AG09319 (cell line): ENCODE data around the gene NRP2.

Source experiments
- DNase-seq: peaks from one replicate; pipeline ENCODE4 v3.0.0-alpha.2; 2010; ENCODE audit warnings: low read depth; ENCODE audit errors: extremely low read depth
- TF ChIP-seq, protein P1 (sequence below): IDR thresholded peaks from 2 replicates; pipeline ENCODE4 v1.5.1; 2011; ENCODE audit warnings: low read depth, mild to moderate bottlenecking, inconsistent platforms, low read length, moderate library complexity

NRP2 gene

DNA sequence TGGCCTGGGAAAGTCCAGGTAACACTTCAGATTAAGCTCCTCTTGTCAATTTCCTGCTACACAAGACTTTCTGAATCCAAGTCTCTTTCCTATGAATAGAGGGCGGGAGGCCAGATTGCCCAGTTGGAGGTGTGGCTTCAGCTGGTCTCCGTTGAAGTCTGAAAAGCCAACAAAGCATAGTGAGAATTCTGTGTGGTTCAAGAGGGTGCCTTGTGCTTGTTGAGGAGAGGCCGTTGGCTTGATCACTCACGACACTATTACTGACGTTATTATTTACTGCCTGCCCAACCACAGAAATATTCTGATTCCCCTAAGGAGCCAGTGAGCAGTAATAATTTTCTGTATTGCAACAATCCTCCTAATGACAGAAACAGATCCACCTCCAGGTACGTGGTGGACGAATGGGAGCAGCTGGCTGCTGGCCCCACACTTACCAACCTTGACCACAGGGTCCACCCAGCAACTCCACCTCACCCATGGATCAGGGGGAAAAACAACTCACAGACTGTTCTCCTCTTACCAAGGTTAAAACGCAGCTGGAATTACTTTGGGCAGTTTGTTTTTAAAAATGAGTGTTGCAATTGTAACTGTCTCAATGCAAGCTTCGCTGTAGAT is 21.9 kb downstream of the NRP2 start:
- DNase-seq, result no peak
- TF ChIP-seq, protein P1, sequence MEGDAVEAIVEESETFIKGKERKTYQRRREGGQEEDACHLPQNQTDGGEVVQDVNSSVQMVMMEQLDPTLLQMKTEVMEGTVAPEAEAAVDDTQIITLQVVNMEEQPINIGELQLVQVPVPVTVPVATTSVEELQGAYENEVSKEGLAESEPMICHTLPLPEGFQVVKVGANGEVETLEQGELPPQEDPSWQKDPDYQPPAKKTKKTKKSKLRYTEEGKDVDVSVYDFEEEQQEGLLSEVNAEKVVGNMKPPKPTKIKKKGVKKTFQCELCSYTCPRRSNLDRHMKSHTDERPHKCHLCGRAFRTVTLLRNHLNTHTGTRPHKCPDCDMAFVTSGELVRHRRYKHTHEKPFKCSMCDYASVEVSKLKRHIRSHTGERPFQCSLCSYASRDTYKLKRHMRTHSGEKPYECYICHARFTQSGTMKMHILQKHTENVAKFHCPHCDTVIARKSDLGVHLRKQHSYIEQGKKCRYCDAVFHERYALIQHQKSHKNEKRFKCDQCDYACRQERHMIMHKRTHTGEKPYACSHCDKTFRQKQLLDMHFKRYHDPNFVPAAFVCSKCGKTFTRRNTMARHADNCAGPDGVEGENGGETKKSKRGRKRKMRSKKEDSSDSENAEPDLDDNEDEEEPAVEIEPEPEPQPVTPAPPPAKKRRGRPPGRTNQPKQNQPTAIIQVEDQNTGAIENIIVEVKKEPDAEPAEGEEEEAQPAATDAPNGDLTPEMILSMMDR, result no peak

DNA sequence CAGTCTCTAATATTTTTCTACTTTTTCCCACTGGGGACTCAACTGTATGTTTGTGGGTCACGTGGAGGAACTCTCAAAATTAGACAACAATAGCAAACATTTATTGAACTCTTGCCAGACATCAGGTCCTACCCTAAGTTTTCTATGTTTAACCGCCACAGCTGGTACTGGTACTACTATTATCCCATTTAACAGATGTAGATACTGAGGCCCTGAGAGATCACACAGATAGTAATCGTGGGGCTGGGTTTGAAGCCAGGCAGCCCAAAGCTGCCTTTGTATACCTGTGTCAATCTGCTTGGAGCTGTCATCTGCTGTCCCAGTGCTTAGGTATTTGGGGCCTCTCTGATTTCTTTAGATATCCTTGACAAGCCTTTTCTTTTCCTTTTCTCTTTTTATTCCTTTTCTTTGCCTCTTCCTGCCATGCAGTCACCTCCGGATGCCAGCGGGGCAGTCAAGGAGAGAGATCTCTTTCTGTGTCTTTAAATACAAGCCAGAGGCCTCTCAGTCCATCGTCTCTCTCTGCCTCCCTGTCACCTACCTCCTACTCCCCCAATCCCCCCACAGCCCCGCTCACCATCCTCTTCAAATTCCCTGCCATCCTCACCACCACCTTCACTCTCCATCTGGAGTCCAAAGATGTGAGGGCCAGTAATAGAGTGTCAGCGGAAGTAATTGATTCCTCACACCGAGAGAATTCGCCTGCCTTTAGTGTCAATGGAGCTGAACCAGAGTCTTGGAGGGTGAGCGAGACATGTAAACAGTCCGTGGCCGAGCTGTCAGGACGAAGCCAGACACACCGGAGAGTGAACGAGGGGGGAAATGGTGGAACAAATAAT is 23.4 kb downstream of the NRP2 start:
- no peak for DNase-seq
- TF ChIP-seq, protein P1, result no peak

DNA sequence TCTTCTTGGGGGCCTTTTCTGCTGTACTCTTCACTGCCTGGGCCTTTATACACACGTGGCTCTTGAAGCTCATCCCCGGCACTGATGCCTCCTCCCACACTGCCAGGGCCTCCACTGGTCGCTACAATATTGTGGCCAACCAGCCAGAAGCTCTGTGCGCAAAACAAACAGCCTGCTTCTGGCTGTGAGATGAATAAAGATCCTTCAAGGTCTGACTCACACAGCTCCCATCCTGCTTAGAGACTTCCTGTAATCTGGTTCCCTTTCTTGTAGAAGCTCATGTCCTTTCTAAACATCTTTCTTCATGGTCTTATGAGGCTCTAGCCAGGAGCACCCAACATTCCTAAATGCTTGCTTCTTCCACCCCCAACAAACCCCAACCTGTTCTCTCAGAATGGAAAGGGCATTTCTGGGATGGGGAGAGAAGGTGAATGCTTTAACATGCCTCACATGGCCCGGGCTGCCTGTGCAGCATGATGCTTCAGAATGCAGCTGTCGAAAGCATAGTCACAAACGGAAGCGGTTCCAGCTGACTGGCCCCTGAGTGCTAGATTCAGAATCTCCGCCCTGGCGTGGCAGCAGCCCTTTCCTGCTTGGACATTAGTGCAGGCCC is 24.6 kb downstream of the NRP2 start:
- DNase-seq, result no peak
- TF ChIP-seq, protein P1, result no peak

DNA sequence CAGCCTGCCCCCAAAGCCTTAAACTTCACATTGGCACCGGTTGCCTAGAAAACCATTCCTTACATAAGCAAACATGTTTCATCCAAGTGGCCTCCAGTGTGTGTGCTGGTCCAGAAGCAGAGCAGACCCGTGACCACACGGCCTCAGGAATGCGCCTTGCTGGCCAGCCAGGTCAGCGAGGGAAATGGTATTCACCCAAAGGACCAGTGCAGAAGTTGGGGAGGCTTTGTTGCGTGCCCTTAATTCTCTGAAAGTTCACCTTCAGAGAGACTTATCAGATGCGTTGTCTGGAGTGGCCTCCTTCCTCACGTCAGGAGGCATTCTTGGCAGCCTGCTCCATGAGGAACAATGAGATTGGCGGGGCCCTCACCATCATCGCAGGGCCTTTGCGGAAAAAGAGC is 25.9 kb downstream of the NRP2 start:
- TF ChIP-seq, protein P1, result no peak
- DNase-seq, result no peak

DNA sequence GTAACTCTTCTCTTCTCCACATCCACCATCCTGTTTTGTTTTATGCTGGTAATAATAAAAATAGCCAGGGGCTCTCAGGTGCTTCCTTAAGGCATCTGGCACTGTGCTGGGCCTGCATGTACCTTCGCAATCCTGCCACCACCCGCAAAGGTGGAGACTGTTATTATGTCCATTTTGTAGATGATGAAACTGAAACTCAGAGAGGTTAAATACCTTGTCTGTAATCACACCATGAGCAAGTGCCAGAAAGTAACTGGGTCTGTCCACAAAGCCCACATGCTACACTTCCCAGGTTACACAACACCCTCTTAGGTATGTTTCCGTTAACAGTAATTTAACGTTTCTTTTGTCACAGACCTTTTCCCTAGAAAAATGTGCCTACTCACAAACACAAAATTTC is 27.0 kb downstream of the NRP2 start:
- TF ChIP-seq, protein P1, result no peak
- DNase-seq, result no peak

DNA sequence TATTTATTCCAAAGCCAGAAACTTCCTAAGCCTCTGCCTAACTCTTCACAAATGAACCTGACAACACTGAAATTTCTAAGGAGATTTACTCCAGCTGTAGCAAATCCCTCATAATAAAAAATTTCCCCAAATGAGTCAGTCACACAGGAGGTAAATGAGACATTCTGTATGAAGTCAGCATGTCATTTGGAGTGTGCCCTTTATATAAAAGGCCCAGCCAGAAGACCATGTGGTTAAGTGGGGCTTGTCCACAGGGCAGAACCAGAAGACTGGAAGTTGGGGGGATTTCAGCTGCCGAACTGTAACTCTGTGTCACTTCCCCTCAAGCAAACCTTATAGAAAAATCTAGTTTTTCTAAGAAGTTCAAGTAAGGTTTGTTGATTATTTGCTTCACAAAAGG is 30.2 kb downstream of the NRP2 start:
- DNase-seq, result no peak
- TF ChIP-seq, protein P1, result no peak

DNA sequence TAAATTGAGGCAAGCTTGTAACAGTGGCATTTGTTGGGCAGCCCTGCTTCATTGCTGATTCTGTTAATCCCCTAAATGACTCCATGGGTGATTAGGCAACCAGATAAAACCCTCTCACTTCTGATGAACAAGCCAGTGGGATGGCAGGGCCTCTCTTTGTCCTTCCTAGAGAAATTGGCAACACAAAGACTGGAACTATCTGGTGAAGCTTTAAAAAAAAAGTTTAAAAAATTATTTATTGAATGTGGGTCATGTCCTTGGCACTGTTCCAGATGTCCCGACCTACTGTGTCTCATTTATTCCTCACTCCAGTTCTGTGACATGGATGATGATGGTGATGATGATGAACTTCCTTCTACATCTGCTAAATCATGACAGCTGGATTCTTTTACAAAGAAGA is 30.8 kb downstream of the NRP2 start:
- TF ChIP-seq, protein P1, result no peak

More for the DNA sequence above, 30.8 kb downstream of the NRP2 start:
- no peak for DNase-seq
